Measurements from ENCODE around the gene MVK.

DNA sequence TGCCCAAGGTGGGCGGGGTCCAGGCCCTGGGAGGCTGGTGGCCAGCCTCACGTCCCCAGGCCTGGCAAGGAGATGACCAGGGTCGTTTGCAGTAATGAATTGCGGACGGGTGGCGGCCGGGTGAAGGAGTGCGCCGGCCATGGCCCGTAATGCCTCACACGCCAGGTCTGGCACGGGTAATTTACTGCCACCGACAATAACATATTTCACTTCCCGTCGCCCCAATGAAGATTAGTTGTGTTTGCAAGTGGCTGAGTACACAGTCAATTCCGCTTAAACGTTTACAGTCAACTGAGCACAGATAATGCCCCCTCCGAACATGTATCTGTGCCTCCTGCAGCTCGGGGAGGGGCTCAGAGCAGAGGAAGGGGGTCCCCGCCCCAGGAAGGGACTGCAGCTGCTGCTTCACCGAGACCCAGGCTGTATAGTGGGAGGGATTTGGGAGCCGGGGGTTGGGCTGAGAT lies 48.3 kb downstream of the MVK start:
- no peak for TF ChIP-seq FOXM1 (IDR thresholded peaks at IDR 0.05; ENCODE audit: borderline replicate concordance)
- no peak for TF ChIP-seq ZNF384 (IDR thresholded peaks at IDR 0.05)
- no peak for TF ChIP-seq SUZ12 (IDR thresholded peaks at IDR 0.05)
- no peak for TF ChIP-seq SP1 (IDR thresholded peaks at IDR 0.05)
- TF ChIP-seq NFRKB (IDR thresholded peaks at IDR 0.05), result no peak
- no peak for TF ChIP-seq BHLHE40 (IDR thresholded peaks at IDR 0.05; ENCODE audit: borderline replicate concordance)
- TF ChIP-seq ELF4 (IDR thresholded peaks at IDR 0.05), result no peak
- no peak for TF ChIP-seq FOXK2 (IDR thresholded peaks at IDR 0.05)
- no peak for TF ChIP-seq PKNOX1 (IDR thresholded peaks at IDR 0.05)
- no peak for TF ChIP-seq FOXA1 (IDR thresholded peaks at IDR 0.05)
- TF ChIP-seq LEF1 (IDR thresholded peaks at IDR 0.05; ENCODE audit: borderline replicate concordance), result no peak
- TF ChIP-seq ARNT (IDR thresholded peaks at IDR 0.05), result no peak
- no peak for TF ChIP-seq L3MBTL2 (conservative IDR thresholded peaks at IDR 0.05)

Measured in HEK293T (cell line).